Measurements from ENCODE around the gene BTG4. TPM values are rescaled to one million over a fixed set of nuclear protein-coding genes. Genes with fewer than 3 reads are reported as not detected.

BTG4 gene
- total RNA-seq, 1 experiment from 2014 or later = not detected

- TF ChIP-seq ZNF281 (CRISPR knock-in tag; IDR thresholded peaks at IDR 0.05) = no peak
- TF ChIP-seq CBFB (CRISPR knock-in tag; IDR thresholded peaks at IDR 0.05; ENCODE audit: low read depth) = no peak
- no peak for TF ChIP-seq TCF7 (CRISPR knock-in tag; IDR thresholded peaks at IDR 0.05; ENCODE audit: low read depth)
- no peak for TF ChIP-seq FOXK1 (CRISPR knock-in tag; IDR thresholded peaks at IDR 0.05)
- TF ChIP-seq ZNF396 (CRISPR knock-in tag; IDR thresholded peaks at IDR 0.05; ENCODE audit: borderline replicate concordance) = no peak
- TF ChIP-seq, protein P1, sequence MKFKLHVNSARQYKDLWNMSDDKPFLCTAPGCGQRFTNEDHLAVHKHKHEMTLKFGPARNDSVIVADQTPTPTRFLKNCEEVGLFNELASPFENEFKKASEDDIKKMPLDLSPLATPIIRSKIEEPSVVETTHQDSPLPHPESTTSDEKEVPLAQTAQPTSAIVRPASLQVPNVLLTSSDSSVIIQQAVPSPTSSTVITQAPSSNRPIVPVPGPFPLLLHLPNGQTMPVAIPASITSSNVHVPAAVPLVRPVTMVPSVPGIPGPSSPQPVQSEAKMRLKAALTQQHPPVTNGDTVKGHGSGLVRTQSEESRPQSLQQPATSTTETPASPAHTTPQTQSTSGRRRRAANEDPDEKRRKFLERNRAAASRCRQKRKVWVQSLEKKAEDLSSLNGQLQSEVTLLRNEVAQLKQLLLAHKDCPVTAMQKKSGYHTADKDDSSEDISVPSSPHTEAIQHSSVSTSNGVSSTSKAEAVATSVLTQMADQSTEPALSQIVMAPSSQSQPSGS (CRISPR knock-in tag; IDR thresholded peaks at IDR 0.05; ENCODE audit: borderline replicate concordance, low read depth) = no peak
Observed at GRCh38 chr11:111526501-111526900, 14.3 kb upstream of the BTG4 start (continued).

- POLR2A ChIA-PET = no interaction called here
- CTCF ChIA-PET = no interaction called here
- Mint-ChIP-seq H3K36me3 (no peaks in the 10 kb centered on the region), H3K27me3 (ENCODE audit: low read depth) (no peaks in the 10 kb centered on the region), H3K27ac (no peak overlapping the region), H3K4me1 (peaks cover 5% of the 10 kb centered on the region), H3K9me3 (no peaks in the 10 kb centered on the region), H3K4me3 (no peak overlapping the region)
- TF ChIP-seq ETV6 (CRISPR knock-in tag; IDR thresholded peaks at IDR 0.05) (no peak), ZSCAN18 (CRISPR knock-in tag; IDR thresholded peaks at IDR 0.05) (no peak), ZNF138 (CRISPR knock-in tag; conservative IDR thresholded peaks at IDR 0.05) (no peak), ATF6 (CRISPR knock-in tag; IDR thresholded peaks at IDR 0.05) (no peak), ZNF671 (CRISPR knock-in tag; IDR thresholded peaks at IDR 0.05) (no peak), GRHL2 (CRISPR knock-in tag; IDR thresholded peaks at IDR 0.05; ENCODE audit: insufficient replicate concordance, severe bottlenecking) (no peak), ZNF232 (CRISPR knock-in tag; IDR thresholded peaks at IDR 0.05) (no peak), KAT7 (CRISPR knock-in tag; IDR thresholded peaks at IDR 0.05; ENCODE audit: borderline replicate concordance) (no peak), SMAD4 (CRISPR knock-in tag; IDR thresholded peaks at IDR 0.05) (no peak), IRF2 (CRISPR knock-in tag; IDR thresholded peaks at IDR 0.05; ENCODE audit: borderline replicate concordance, low read depth) (no peak), CREB1 (CRISPR knock-in tag; IDR thresholded peaks at IDR 0.05) (no peak), IRF1 (CRISPR knock-in tag; IDR thresholded peaks at IDR 0.05) (no peak), RELA (CRISPR knock-in tag; IDR thresholded peaks at IDR 0.05; ENCODE audit: borderline replicate concordance) (no peak), FOXP4 (CRISPR knock-in tag; IDR thresholded peaks at IDR 0.05) (no peak), NR1H2 (CRISPR knock-in tag; IDR thresholded peaks at IDR 0.05) (no peak), ZNF263 (CRISPR knock-in tag; IDR thresholded peaks at IDR 0.05; ENCODE audit: low read depth) (no peak), MAX (CRISPR knock-in tag; IDR thresholded peaks at IDR 0.05) (no peak)
- TF ChIP-seq, protein P2, sequence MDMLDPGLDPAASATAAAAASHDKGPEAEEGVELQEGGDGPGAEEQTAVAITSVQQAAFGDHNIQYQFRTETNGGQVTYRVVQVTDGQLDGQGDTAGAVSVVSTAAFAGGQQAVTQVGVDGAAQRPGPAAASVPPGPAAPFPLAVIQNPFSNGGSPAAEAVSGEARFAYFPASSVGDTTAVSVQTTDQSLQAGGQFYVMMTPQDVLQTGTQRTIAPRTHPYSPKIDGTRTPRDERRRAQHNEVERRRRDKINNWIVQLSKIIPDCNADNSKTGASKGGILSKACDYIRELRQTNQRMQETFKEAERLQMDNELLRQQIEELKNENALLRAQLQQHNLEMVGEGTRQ (CRISPR knock-in tag; IDR thresholded peaks at IDR 0.05) = no peak
- TF ChIP-seq, protein P3, sequence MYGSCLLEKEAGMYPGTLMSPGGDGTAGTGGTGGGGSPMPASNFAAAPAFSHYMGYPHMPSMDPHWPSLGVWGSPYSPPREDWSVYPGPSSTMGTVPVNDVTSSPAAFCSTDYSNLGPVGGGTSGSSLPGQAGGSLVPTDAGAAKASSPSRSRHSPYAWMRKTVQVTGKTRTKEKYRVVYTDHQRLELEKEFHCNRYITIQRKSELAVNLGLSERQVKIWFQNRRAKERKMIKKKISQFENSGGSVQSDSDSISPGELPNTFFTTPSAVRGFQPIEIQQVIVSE (CRISPR knock-in tag; IDR thresholded peaks at IDR 0.05; ENCODE audit: borderline replicate concordance) = no peak
- DNase-seq (ENCODE audit: low spot score) = no peak
- ATAC-seq = no peak
Observed at GRCh38 chr11:111525456-111525855, 13.3 kb upstream of the BTG4 start.
